ENCODE results near the gene UBE3D. TPM values are rescaled to one million over a fixed set of nuclear protein-coding genes. Genes with fewer than 3 reads are reported as not detected.

The UBE3D gene
- total RNA-seq, 1 experiment from 2014 or later = 38.0 TPM

DNA sequence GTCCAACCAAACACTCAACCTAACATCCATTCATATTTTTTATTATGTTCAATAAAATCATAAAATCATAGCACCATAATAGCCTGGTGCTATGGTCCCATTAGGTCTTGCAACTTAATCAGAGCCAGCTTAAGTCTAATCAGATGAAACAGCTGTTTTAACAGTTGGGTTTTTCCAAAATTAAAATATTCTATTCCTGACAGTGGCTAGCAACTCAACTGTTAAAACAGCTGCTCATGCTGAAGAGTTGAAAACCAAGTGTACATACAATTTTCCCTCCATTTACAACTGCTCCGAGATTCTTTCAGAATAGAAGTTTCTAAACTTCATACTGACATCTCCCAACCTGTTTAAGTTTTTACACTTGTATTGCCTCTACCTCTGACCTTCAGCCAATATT is 89.5 kb downstream of the UBE3D start:
- intact Hi-C loops (cut with micrococcal nuclease; ENCODE audit: unreplicated experiment) = no loop called here
- Histone ChIP-seq H3K4me1 (ENCODE audit: insufficient read depth, low read length, poor library complexity, severe bottlenecking) (peaks cover 15% of the 10 kb centered on the region), H3K4me3 (ENCODE audit: low read depth, low read length, poor library complexity, severe bottlenecking) (no peak overlapping the region), H3K36me3 (ENCODE audit: insufficient read depth, low read length, poor library complexity, severe bottlenecking) (no peaks in the 10 kb centered on the region), H3K9me3 (ENCODE audit: low read depth, low read length, poor library complexity, severe bottlenecking) (no peaks in the 10 kb centered on the region), H3K27ac (ENCODE audit: low read depth, low read length, poor library complexity, severe bottlenecking) (no peak overlapping the region), H3K27me3 (replicated peaks; ENCODE audit: insufficient read depth, low read depth, low read length, poor library complexity) (no peaks in the 10 kb centered on the region)
- no peak for DNase-seq (ENCODE audit: low spot score)
- ChIA-PET POLR2A (ENCODE audit: low non-redundant PET) (interaction anchor here (0.6 kb wide), 1 partner anchor 730 kb away, joined by 3 read pairs; no protein-coding TSS in a partner anchor), CTCF (no interaction called here)
- no TSS peak for BruUV-seq (replicated peaks)
- no peak for TF ChIP-seq EZH2 (IDR thresholded peaks at IDR 0.05; ENCODE audit: borderline replicate concordance, low read depth, low read length, poor library complexity, severe bottlenecking)
- TF ChIP-seq, protein P1, sequence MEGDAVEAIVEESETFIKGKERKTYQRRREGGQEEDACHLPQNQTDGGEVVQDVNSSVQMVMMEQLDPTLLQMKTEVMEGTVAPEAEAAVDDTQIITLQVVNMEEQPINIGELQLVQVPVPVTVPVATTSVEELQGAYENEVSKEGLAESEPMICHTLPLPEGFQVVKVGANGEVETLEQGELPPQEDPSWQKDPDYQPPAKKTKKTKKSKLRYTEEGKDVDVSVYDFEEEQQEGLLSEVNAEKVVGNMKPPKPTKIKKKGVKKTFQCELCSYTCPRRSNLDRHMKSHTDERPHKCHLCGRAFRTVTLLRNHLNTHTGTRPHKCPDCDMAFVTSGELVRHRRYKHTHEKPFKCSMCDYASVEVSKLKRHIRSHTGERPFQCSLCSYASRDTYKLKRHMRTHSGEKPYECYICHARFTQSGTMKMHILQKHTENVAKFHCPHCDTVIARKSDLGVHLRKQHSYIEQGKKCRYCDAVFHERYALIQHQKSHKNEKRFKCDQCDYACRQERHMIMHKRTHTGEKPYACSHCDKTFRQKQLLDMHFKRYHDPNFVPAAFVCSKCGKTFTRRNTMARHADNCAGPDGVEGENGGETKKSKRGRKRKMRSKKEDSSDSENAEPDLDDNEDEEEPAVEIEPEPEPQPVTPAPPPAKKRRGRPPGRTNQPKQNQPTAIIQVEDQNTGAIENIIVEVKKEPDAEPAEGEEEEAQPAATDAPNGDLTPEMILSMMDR (conservative IDR thresholded peaks at IDR 0.05; ENCODE audit: low read depth, low read length) = no peak

DNA sequence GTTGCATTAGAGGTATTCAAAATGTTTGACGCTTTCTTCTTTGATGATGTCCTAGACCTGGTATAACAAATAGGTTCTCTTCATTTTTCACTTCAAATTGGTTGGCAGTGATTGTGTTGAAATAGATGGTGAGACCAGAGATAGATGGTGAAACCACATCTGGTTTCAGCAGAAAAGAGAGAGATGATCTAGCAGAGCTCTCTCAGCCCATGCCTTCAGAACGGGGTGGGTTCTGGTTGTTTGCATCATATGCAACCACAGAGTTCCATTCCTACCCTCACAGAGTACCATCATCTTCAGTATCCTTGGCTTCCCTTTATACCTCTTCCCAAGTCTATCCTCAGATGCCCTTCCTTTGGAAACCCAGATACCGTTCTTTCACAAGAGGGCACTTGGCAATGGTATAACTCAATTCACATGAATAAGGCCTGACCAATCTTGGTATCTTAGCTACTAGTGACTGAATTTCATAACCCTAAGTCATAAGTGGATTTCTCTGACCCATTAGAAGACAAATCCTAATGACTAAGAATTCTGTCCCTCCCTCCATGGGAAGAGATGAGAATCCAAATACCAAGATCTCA is 93.7 kb downstream of the UBE3D start:
- no peak for DNase-seq (ENCODE audit: low spot score)
- POLR2A ChIA-PET (ENCODE audit: low non-redundant PET) = no interaction called here
- no TSS peak for BruUV-seq (replicated peaks)
- no peak for TF ChIP-seq EZH2 (IDR thresholded peaks at IDR 0.05; ENCODE audit: borderline replicate concordance, low read depth, low read length, poor library complexity, severe bottlenecking)
- TF ChIP-seq, protein P1 (conservative IDR thresholded peaks at IDR 0.05; ENCODE audit: low read depth, low read length) = no peak
- no peaks in the 10 kb centered on the region for H3K9me3 ChIP-seq (ENCODE audit: low read depth, low read length, poor library complexity, severe bottlenecking)
- CTCF ChIA-PET = no interaction called here
- H3K4me3 ChIP-seq (ENCODE audit: low read depth, low read length, poor library complexity, severe bottlenecking) = no peak overlapping the region
- peaks cover 13% of the 10 kb centered on the region for H3K4me1 ChIP-seq (ENCODE audit: insufficient read depth, low read length, poor library complexity, severe bottlenecking)
- H3K36me3 ChIP-seq (ENCODE audit: insufficient read depth, low read length, poor library complexity, severe bottlenecking) = no peaks in the 10 kb centered on the region
- H3K27ac ChIP-seq (ENCODE audit: low read depth, low read length, poor library complexity, severe bottlenecking) = no peak overlapping the region
- no peaks in the 10 kb centered on the region for H3K27me3 ChIP-seq (replicated peaks; ENCODE audit: insufficient read depth, low read depth, low read length, poor library complexity)
- intact Hi-C loops (cut with micrococcal nuclease; ENCODE audit: unreplicated experiment) = no loop called here

- intact Hi-C loops (cut with micrococcal nuclease; ENCODE audit: unreplicated experiment) = no loop called here
- H3K9me3 ChIP-seq (ENCODE audit: low read depth, low read length, poor library complexity, severe bottlenecking) = no peaks in the 10 kb centered on the region
- TF ChIP-seq, protein P1 (conservative IDR thresholded peaks at IDR 0.05; ENCODE audit: low read depth, low read length) = no peak
- no peak for TF ChIP-seq EZH2 (IDR thresholded peaks at IDR 0.05; ENCODE audit: borderline replicate concordance, low read depth, low read length, poor library complexity, severe bottlenecking)
- no peak overlapping the region for H3K4me3 ChIP-seq (ENCODE audit: low read depth, low read length, poor library complexity, severe bottlenecking)
- ChIA-PET POLR2A (ENCODE audit: low non-redundant PET) (no interaction called here), CTCF (no interaction called here)
- no peaks in the 10 kb centered on the region for H3K27me3 ChIP-seq (replicated peaks; ENCODE audit: insufficient read depth, low read depth, low read length, poor library complexity)
- no peaks in the 10 kb centered on the region for H3K36me3 ChIP-seq (ENCODE audit: insufficient read depth, low read length, poor library complexity, severe bottlenecking)
- peaks cover 13% of the 10 kb centered on the region for H3K4me1 ChIP-seq (ENCODE audit: insufficient read depth, low read length, poor library complexity, severe bottlenecking)
- BruUV-seq (replicated peaks) = no TSS peak
- H3K27ac ChIP-seq (ENCODE audit: low read depth, low read length, poor library complexity, severe bottlenecking) = no peak overlapping the region
- no peak for DNase-seq (ENCODE audit: low spot score)
Measured at GRCh38 chr6:82970839-82971238, 94.8 kb downstream of the UBE3D start.
